ENCODE data around the gene NDNF.

NDNF gene

GRCh38 chr4:121070696-121071639, 1.4 kb downstream of the NDNF start:
- DNase-seq (ENCODE audit: low read depth): no peak

DNA sequence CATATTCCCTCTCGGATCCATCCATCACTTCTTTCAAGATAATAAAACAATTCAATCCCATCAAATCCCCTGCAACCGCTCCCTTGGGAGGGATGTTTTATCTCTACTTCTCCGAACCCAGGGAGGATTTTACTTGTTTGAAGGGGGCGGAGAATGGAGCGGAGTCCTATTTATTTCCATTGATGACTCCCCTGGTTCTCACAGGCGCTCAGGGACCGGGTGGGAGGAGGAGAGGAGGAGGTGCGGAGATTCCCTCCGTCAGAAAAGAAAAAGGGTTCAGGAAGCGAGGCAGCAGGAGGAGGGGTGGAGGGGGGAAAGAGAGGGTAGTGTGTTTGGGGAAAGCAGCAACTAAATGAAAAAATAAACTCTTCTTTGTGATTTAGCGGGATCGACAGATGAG, 2.1 kb downstream of the NDNF start:
- DNase-seq (ENCODE audit: low read depth): no peak

DNA sequence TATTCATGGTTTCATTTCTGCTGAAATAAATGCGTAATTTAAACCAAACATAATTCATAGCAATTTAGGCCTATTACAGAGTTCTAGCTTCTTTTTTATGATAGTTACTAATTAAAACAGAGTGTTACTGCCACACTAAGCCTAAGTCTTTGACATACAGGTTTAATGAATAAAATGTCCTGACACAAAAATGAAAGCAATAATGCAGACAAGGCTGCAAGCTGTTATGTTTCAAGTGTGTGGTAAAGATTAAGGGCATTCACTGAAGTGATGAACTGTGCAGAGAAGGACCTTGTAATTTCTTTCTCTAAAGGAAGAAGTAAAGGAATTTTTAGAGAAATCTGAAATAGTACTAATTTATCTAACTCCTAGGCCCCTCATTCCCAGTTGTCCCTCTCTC, 2.9 kb downstream of the NDNF start:
- no peak for DNase-seq (ENCODE audit: low read depth)

GRCh38 chr4:121064482-121064881, 7.9 kb downstream of the NDNF start:
- no peak for DNase-seq (ENCODE audit: low read depth)

DNA sequence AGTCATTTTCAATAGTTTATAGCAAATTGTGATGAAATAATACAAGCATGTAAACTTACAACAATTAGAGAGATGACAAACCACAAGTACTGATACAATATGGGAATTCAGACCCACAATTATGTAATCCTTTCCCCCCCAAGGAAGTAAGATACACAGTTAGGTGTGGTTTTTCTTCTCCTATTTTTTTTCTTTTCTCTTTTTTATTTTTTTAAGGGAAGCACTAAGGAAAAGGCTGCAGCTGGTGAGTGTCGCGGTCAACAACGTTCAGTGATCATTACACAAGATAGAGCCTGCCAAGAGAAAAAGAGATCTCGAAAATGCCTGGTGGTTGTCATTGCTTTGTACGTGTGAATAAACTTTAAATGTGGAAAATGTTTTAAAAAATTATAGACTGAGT, 9.8 kb downstream of the NDNF start:
- no peak for DNase-seq (ENCODE audit: low read depth)

DNA sequence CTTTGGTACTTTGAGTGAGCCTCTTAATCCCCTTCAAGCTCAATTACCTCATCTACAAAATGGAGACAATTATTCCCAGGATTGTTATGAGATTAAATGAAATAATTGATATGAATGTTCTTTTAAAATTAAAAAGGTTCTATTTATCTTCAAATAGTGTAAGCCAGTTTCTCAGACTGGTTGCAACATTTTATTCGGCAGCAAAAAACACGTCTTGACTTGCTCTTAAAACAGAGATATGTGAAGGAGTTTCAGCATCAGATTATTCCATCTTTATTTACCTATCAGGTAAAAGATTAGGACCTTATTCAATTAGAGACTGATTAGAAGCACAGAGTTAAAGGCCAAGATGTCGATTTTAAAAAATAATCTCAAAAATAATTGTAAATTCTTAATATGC, 10.5 kb downstream of the NDNF start:
- DNase-seq (ENCODE audit: low read depth): no peak

DNA sequence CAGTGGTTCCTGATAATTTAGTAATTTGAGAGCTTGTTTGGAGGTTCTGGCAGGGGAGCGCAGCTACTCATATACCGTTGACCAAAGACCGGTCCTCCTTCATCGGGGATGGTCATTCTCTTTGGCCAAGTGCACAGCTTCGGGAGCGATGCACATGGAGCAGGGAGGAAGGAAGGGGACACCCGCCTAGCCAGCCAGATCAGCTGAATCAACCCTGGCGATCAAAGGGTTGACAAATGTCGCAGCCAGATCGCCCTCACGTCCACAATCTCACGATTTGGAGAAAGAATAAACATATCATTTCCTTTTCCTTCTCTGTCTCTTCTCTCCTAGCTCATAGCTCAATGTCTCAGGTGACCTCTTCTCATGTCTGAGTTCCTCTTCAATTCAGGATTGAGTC, 11.1 kb downstream of the NDNF start:
- no peak for DNase-seq (ENCODE audit: low read depth)

DNA sequence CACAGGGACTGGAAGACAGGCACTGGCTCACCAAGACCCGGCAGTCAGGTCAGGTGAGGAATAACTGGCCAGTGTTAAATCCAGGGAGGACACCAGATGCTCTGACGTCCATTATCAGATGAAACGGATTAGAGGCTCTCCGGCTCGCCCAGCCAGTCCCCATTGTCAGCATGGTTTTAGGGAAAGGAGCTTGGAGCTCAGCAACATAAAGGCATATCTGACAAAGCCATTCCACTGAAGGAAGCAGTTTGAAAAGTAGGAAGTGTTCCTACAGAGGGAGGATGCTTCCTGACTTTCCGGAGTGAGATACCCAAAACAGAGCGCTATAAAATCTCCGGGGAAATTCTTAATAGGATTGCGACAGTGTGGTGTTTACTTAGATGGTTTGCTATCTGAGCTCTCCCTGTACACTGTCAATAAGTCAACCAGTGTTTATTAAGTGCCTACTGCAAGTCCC, 14.8 kb downstream of the NDNF start:
- no peak for DNase-seq (ENCODE audit: low read depth)

DNA sequence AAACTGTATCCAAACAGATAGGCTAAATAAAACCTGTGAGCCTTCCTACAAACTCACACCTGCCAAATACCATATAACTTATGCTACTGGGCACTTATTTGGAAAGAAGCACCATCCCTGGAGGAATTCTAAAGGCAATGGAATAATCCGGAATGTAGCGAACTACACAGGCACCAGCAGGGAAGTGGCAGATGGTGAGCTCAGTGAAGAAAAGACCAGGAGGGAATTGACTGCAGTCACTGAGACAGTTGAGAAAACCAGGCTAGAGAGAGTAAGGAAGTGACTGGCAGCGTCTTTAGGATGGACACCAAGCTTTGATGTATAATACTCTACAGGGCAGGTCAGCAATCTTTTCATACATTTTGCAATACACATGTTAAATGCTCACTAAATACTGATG, 16.3 kb downstream of the NDNF start:
- DNase-seq (ENCODE audit: low read depth): no peak

DNA sequence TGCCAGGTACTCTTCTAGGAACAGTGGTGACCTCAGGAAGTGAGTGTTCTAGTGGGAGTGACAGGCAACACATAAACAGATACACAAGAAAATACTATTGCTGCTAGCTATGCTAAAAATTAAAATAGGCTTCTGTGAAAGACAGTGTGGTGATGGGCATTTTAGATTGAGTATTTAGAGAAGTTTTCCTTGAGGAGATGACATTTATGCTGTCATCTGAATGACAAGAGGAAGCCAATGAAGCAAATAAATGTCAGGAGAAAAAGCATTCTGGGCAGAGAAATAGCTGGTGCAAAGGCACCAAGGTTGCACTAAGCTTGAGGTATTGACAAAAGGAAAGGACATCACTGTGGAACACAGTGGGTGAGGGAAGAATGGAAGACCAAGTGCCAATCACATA, 18.0 kb downstream of the NDNF start:
- DNase-seq (ENCODE audit: low read depth): no peak

GRCh38 chr4:121053601-121054143, 18.7 kb downstream of the NDNF start:
- DNase-seq (ENCODE audit: low read depth): no peak

DNA sequence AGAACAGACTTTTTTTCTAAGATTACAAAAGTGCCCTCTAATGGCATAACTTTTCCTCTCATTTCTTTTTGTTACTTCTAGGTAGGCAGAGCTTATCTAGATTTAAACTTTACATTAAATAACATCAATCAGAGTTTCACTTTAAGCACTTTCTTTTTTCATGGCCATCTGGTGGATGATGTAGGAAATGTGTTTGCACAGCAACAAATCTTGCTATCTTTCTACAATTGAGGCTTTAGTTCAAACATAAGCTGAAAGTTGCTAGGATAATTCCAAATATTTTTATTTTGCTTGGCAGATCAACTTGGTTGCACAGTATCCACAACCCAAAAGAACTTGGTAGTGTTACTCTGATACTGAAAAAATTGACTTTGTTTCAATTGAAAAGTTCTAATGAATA, 22.0 kb downstream of the NDNF start:
- DNase-seq (ENCODE audit: low read depth): no peak

DNA sequence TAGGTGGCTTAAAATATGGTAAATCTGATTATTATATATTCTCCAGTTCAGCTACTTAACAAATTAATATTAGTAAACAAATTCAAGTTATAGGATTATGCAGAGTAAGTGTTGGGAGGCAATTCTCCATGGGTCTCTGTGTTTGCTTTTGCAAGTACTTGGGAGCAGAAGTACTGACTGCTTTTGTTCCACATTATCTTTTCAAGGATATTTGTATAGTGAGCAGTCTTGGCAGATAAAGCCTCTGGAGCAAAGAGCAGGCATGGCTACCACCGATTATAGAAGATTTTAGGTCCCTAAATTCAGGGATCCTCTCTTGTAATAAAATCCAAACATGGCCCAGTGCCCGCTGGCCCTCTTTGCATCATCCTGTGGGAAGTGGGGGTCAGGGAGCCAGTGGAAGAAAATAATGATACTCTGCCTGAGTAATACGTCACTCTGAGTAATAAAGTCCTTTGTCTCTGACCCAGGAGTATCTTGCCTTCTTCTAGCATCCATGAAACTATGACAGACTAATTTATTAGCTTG, 23.2 kb downstream of the NDNF start:
- DNase-seq (ENCODE audit: low read depth): no peak

DNA sequence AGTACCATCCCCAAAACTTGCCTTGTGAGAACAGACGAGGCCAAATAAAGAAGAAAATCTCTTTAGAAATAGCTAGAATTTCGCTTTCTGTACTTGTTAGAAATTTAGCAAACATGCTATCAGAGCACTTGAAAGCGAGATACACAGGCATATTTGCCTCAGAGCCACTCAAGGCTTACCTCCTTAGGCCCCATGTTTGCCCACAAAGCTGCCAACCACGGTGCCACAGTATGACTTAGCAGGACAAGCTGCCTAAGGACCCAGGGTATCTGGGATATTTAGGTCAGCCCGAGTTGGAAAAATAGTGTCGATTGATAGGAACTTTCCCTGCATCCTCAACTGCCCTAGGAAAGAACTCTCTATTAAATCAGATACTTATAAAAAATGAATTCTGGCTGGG, 24.2 kb downstream of the NDNF start:
- no peak for DNase-seq (ENCODE audit: low read depth)

DNA sequence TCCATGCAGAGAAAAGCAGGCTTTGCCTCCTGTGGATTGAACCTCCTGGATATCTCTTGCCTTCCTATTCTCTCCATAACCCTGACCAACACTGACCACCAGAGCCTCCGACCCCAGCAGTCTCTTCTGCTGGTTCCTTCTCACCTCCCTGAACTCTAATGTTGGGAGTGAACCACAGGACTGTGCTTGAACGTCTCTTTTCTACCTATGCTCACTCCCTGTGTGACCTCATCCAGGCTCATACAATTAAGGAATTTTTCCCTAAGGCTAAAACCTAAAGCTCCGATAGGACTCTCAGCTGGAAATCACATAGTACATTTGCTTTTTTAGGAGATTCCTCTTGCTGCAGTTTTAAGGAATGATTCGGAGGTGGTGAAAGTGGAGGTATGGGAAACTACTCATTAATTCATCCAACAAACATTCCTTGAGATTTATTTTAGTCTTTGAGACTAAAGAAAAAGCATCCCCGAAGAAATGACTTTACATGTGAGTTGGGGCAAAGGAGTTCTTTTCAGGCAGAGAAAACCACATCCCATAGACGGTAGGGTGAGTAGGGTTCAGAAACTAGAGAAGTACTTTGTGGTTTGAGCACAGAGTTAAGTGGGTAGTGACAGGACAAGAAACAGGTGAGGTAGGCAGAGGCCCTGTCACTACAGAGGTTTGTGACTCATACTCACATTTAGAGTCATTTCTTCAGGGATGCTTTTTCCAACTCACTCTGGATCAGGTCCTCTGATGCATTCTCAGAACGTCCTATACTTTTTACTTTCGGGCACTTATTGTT, 30.8 kb downstream of the NDNF start:
- DNase-seq (ENCODE audit: low read depth): no peak

DNA sequence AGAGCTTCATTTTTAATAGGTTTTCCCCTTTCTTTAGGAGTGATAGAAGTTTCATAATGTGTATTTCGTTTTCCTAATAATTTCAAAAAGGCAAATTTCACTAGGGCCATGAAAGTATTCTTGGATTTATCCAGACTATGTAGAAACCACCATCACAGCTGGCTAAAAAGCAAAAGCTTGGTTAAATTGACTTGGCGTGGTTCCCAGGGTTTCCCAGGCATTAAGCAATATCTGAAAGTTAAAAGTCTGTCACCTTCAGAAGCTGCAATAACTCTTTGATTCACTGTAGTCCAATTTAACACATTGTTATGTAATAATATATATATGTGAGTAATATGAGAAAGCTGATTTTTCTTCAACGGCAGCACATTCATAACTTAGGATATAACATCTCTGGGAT, 38.3 kb downstream of the NDNF start:
- DNase-seq (ENCODE audit: low read depth): no peak

DNA sequence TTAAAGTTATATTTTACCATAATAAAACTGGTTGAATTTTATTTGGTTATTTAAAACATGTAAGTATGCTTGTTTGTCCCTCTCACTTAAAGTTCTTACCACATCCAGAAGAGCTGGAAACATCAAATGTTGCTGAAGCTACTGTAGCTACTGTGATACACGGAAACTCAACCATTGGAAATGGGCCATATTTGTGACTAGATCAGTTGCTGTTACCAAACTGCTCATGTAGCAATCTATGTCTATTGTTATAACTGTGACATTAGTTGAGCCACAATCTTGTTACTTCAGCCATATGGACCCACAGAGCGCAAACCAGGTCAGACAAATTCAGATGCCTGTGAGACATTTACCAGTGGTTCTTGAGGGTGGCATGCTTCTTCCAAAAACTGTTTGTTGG, 41.6 kb downstream of the NDNF start:
- DNase-seq (ENCODE audit: low read depth): no peak

GRCh38 chr4:121030131-121030530, 42.2 kb downstream of the NDNF start:
- DNase-seq (ENCODE audit: low read depth): no peak

DNA sequence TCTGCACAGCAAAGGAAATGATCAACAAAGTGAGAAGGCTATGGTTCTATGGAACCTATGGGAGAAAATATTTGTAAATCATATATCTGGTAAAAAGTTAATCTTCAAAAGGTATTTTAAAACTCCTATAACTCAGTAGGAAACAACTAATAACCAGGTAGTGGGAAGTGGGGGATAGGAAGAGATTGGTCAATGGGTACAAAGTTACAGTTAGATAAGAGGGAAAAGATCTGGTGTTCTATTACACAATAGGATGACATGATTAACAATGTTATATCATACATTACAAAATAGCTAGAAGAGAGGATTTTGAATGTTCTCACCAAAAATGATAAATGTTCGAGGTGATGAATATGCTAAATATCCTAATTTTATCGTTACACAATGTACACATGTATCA, 46.3 kb downstream of the NDNF start:
- DNase-seq (ENCODE audit: low read depth): no peak

GRCh38 chr4:121025540-121025939, 46.8 kb downstream of the NDNF start:
- no peak for DNase-seq (ENCODE audit: low read depth)

DNA sequence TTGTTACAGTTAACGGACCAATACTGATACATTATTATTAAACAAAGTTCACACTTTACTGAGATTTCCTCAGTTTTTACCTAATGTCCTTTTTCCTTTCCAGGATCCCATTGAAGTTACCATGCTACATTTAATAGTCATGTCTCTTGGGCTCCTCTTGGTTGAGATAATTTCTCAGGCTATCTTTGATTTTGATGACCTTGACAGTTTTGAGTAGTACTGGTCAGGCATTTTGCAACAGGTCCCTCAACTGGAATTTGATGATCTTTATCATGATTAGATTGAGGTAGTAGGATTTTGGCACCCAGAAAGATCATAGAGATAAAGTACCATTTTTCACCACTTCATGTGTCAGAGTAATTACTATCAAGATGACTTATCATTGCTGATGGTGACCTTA, 53.8 kb downstream of the NDNF start:
- no peak for DNase-seq (ENCODE audit: low read depth)

- no peak for DNase-seq (ENCODE audit: low read depth)
Observed at GRCh38 chr4:121016611-121017010, 55.7 kb downstream of the NDNF start.

GRCh38 chr4:121015421-121015820, 56.9 kb downstream of the NDNF start:
- no peak for DNase-seq (ENCODE audit: low read depth)

Data from stimulated activated CD8-positive, alpha-beta memory T cell treated with anti-CD3 and anti-CD28 coated beads, Interleukin-12 subunit alpha, Interleukin-12 subunit beta, amount 100 ng/mL, for 4 hours (primary cell).